Hematopoietic multipotent progenitor cell treated with erythropoietin and hydrocortisone succinate and interleukin-3 and kit ligand, for 4 days (in vitro differentiated cells): ENCODE data around the gene BLTP3A.
"Not testable (repeated sequence)": the region's sequence is repeated elsewhere in the genome, so short reads cannot be mapped to it uniquely, and the experiment has no call there.

Source experiments
- DNase-seq: peaks from one replicate; pipeline ENCODE4 v3.0.0-alpha.2; 2015

BLTP3A gene

GRCh38 chr6:34791164-34791700, 651 bp upstream of the BLTP3A start:
- peak; percentile 78 for DNase-seq

GRCh38 chr6:34792605-34793500, 970 bp downstream of the BLTP3A start:
- DNase-seq = peak; percentile 81

DNA sequence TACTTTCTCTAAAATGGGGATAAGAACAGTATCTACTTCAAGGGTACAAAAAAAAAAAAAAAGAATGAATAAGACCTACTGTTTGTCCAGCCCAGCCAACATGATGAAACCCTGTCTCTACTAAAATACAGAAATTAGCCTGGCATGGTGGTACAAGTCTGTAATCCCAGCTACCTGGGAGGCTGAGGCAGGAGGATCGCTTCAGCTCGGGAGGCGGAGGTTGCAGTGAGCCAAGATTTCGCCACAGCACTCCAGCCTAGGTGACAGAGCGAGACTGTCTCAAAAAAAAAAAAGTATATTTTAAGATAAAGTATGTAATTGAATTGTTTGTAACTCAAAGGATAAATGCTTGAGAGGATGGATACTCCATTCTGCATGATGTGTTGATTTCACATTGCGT, 2.0 kb downstream of the BLTP3A start:
- no peak for DNase-seq

DNA sequence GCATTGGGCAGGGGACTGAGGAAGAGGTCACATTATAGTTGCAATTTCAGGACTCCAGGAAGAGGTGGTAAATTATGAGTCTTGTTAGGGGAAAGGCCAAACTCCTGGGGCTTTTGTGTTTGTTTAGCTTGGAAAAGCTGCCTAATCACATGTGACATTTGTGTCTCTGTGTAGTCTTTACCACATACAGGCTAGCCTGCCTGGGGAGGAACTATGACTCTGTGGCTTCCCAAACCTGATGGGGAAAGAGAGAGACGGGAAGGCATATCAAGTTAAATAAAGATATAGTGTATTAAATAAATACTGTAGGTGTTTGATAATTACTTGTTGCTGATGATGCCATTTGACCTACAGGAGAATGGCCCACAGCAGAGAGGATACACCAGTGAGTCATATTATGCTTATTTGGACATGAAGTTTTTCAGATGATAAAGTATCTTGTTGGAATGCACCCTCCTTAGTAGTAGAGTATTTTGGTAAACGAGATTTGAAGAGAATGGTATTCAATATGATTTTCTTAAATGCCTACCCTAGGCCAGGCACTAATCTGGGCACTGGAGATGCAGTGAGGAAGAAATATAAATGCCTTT, 4.0 kb downstream of the BLTP3A start:
- no peak for DNase-seq

DNA sequence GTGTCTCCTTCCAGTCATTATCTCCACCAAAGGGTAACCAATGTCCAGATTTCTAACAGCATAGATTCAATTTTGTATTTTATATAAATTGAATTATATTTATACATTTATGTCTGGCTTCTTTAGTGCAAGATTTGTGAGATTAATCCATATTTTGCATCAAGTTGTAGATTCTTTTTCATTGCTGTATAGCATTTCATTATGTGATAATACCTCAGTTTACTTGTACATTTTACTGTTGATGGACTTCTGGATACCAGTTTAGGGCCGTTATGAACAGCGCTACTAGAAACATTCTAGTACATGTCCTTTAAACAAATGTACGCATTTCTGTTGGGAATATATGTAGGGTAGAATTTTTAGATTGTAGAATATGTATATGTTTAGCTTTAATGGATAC, 6.2 kb downstream of the BLTP3A start:
- no peak for DNase-seq

GRCh38 chr6:34799547-34799946, 7.7 kb downstream of the BLTP3A start:
- DNase-seq = no peak

- DNase-seq = no peak
These were observed 12.7 kb downstream of the BLTP3A start for GRCh38 chr6:34804543-34804942.

DNA sequence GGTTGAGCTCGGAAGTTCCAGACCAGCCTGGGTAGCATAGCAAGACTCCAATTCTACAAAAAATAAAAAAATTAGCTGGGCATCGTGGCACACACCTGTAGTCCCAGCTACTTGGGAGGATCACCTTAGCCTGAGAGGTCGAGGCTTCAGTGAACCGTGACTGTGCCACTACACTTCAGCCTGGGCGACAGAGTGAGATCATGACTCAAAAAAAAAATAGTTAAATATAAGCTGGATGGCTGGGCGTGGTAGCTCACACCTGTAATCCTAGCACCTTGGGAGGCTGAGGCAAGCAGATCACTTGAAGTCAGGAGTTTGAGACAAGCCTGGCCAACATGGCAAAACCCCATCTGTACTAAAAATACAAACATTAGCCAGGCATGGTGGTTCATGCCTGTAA, 13.2 kb downstream of the BLTP3A start:
- not testable (repeated sequence) for DNase-seq

- DNase-seq = no peak
These were observed 15.0 kb downstream of the BLTP3A start for GRCh38 chr6:34806738-34807453.

DNA sequence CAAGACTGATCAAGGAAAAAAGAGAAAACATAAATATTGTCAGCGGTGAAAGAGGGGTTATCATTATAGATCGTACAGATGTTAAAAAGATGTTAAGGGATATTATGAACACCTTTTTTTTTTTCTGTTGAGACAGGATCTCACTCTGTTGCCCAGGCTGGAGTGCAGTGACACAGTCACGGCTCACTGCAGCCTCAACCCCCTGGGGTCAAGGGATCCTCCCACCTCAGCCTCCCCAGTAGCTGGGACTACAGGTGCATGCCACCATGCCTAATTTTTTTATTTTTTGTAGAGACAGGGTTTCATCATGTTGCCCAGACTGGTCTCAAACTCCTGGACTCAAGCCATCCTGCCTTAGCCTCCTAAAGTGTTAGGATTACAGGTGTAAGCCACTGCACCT, 16.6 kb downstream of the BLTP3A start:
- DNase-seq = not testable (repeated sequence)

DNA sequence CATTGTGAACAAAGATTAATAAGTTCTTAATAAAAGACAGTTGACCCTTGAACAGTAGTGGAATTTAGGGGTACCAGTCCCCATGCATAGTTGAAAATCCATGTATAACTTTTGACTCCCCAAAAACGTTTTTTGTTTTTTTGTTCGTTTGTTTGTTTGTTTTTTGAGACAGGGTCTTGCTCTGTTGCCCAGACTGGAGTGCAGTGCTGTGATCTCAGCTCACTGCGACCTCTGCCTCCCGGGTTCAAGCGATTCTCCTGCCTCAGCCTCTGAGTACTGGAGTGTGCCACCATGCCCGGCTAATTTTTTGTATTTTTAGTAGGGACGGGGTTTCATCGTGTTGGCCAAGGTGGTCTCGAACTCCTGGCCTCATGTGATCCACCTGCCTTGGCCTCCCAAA, 17.5 kb downstream of the BLTP3A start:
- not testable (repeated sequence) for DNase-seq

DNA sequence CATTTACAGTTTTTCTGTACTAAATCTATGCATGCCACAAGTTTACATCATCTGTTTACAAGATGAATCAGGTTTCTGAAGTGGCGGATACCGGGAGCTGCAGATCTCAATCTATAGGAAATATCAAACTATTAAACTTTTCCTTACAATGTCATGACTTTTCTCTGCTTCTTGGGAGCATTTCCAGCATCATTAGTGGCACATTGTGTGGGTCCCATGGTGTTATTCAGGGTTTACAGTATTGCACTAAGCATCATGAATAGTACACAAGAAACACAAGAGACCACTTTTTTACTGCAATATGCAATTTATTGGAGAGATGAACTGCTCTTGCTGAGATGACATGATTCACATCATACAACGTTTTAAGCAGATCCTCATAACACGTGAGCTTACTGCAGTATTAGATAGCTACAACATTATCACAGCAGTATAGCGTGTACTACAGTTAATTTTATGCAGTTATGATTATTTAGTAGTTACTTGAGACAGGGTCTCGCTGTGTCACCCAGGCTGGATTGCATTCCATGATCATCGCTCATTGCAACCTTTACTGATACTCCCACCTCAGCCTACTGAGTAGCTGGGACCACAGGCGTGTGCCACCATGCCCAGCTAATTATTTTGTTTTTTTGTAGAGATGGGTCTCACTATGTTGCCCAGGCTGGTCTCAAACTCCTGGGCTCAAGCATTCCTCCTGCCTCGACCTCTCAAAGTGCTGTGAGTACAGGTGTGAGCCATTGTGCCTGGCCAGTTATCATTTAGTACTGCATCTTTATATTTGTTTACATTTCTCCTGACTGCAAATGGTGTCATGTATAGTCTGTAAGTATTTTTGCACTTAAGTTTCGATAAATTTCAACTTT, 18.4 kb downstream of the BLTP3A start:
- no peak for DNase-seq

DNA sequence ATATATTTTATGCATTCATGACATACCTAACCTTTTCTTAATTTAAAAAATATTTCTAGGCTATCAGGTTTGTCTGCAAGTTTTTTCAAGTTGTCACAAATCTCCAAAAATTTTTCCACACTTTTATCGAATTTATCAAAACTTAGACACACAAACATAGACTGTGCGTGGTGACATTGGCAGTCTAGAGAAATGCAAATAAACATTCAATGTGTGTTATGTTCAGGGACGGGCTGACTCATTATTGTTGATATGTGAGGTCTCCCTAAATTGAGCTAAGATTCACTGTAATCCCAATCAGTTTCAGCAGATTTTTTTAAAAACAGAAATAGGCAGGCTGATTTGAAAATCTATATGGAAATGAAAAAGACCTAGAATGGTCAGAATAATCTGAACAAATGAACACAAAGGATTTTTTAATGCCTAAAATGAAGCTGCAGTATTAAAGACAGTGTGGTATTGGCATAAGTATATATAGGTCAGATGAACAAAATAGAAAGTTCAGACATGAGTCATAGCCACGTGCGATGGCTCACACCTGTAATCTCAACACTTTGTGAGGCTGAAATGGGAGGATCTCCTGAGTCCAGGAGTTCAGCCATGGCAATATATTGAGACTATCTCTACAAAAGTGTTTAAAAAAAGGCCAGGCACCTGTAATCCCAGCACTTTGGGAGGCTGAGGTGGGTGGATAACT, 19.2 kb downstream of the BLTP3A start:
- DNase-seq = no peak

- no peak for DNase-seq
These were observed 21.3 kb downstream of the BLTP3A start for GRCh38 chr6:34813028-34813713.

- peak; percentile 73 for DNase-seq
These were observed 24.9 kb downstream of the BLTP3A start for GRCh38 chr6:34816635-34817301.

DNA sequence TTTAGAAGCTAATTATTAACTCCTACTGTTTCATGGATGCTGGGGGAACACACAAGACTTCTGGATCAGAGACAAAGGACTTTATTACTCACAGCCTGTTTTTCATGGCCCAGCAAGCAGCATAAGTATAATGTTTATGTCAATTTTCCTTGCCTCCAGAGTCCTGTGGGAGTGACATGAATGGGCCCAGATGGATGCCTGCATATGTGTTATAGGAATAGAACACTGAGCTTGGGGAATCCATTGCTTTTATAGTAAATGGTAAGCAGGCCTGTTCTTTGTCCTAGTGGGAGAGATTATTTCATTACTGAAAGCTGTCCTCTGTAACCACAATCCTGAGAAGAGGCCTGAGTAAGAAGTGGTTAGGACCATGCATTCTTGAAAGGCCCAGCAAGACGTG, 25.6 kb downstream of the BLTP3A start:
- DNase-seq = no peak

DNA sequence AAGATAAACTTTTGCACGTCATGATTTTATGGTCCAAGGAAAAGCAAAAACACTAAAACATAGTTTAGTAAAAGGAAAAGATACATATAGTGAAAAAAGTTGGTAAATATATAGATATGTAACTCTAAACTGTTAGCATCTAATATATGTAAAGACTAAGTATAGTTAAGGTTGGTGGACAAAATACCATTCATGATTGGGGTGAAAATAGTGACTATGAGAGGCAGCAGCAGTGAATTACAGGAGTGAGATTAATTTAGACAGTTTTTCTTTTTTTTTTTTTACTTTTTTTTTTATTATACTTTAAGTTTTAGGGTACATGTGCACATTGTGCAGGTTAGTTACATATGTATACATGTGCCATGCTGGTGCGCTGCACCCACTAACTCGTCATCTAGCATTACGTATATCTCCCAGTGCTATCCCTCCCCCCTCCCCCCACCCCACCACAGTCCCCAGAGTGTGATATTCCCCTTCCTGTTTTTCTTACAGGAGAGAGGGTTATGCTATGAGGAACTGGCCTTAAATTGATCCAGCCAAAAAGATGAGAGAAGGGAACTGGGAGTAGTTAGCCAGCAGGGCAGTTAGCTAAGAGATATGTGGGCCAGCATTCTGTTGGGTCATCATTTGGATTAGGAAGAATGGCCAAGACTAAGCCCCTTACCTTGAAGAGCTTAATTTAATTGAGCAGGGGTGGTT, 27.1 kb downstream of the BLTP3A start:
- DNase-seq = not testable (repeated sequence)

- peak; percentile 72 for DNase-seq
These were observed 27.9 kb downstream of the BLTP3A start for GRCh38 chr6:34819571-34820480.

DNA sequence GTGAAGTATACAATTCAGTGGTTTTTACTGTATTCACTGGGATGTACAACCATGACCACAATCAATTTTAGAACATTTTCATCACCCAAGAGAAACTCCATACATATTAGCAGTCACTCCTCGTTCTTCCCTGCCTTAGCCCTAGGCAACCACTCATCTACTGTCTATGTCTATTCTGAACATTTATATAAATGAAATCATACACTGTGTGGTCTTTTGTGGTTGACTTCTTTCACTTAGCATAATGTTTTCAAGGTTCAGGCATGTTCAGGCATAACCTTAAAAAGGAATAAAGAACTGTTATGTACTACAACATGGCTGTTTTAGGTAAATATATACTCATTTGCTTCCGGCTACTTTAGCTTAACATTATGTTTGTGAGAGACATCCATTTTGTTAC, 37.3 kb downstream of the BLTP3A start:
- no peak for DNase-seq
